Embryonic facial prominence (tissue), 1 donor: Measurements from ENCODE around the gene STK40.

Experiments
- DNase-seq: peaks from one replicate; pipeline ENCODE4 v3.0.0-alpha.2; 2016; ENCODE audit errors: extremely low spot score

The STK40 gene

GRCh38 chr1:36397378-36398230, 11.9 kb upstream of the STK40 start, which contains the start of gene LSM10:
Gene LSM10, minus strand, starts transcription at chr1:36397908. Its CDS starts 3,779 bp downstream, at chr1:36394129.
- DNase-seq: peak; percentile 80

GRCh38 chr1:36397083-36397377, 11.3 kb upstream of the STK40 start:
- no peak for DNase-seq

GRCh38 chr1:36396359-36396758, 10.6 kb upstream of the STK40 start:
- DNase-seq: no peak

DNA sequence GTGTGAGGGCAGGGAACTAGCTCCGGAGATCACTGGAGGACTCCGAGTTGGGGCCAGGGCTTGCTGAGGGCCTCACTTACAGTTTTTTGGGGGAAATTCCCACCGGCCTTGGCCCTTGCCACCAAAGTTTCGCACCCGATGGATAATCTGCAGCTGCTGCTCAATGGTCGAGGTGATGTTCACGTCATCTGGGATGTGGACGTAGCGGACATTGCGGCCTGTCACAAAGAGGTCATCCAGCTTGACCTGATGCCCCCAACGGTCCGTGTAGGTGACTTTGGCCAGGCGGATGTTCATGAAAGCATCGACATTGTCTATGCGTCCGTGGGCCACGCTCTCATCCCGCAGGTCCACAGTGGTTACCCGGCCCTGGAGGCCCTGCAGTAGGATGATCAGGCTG, 8.0 kb upstream of the STK40 start:
- no peak for DNase-seq

- DNase-seq: no peak
Observed at GRCh38 chr1:36392836-36393235, 7.1 kb upstream of the STK40 start.

- no peak for DNase-seq
Observed at GRCh38 chr1:36391271-36391670, 5.5 kb upstream of the STK40 start.

GRCh38 chr1:36390411-36390810, 4.7 kb upstream of the STK40 start:
- DNase-seq: no peak

- DNase-seq: no peak
Observed at GRCh38 chr1:36389999-36390398, 4.3 kb upstream of the STK40 start.

- no peak for DNase-seq
Observed at GRCh38 chr1:36389261-36389660, 3.5 kb upstream of the STK40 start.

- DNase-seq: no peak
Observed at GRCh38 chr1:36387141-36387949, 1.6 kb upstream of the STK40 start.

DNA sequence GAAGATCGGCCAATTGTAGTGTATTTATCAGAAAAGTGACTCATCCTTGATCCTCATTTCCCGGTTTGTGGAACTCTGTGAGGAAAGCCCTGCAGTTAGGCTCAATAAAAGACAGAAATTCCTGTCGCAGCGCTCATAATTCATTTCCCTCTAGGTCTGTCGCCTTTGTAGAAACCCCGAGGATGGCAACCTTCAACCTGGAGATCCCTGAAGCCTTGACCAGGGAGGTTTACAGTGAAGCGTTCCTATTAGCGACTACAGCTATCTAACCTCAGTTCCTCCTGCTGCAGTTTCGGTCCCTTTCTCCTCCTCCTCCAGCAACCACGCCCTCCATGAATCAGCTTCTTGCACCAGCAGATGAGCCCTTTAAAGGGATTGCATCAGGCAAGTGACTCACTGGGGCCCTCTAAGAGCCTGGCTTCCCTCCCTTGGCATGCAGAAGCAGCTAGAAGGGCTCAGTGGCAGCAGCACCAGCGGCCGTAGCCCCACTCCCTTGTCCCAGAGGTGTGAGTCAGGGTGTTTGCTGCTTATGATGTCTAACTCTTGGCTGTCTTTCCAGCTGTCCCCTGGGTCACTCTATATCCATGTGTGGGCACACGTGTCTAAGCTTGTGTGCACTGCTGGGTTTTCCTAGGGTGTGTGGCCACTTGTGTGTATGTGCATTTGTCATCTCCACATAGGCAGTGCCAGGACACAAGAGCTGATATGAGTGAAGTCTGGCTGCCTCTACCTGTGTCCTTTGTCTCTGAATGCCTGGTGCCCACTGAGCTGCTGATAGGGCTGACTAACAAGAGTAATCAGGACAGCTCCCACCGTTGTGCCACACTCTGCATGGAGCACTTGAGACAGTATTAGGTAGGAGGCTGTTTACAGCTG, 779 bp upstream of the STK40 start:
- peak; percentile 69 for DNase-seq

DNA sequence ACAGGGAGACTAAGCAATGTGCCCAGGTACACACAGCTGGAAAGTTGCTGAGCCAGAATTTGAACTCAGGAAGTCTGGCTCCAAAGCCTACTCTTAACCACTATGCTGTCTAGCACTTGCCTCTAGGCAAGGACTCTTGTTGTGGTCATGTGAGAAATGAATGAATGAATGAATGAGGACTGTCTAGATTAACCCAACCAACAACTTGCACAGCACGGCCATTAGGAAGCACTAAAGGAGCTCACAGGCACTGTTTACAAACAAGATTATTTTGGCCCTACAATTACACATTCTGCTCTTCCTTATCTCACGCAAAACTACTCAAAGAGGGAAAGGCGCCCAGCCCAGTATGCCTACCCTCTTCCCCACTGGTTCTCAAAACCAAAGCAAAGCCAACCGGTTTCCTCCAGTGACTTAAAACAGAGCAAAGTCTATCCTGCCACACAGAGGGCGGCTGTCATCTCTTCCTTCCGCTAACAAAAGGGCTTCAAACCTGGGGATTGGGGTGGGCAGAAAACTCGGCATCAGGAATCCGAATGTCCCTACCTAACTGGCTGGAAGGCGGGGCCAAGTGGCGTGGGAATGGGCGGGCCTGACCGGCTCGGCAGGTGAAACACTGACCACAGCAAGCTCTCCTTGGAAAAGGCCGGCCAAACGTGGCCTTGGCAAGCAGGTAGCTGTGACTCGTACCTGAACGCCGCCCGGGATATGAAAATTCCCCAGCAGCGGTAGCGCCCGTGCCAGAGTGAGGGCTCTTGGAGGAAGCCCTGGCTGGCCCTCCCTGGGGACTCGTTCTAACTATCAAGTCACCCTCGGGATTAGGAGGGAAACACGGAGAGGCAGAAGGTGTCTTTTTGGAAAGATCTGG, 948 bp downstream of the STK40 start:
- no peak for DNase-seq

DNA sequence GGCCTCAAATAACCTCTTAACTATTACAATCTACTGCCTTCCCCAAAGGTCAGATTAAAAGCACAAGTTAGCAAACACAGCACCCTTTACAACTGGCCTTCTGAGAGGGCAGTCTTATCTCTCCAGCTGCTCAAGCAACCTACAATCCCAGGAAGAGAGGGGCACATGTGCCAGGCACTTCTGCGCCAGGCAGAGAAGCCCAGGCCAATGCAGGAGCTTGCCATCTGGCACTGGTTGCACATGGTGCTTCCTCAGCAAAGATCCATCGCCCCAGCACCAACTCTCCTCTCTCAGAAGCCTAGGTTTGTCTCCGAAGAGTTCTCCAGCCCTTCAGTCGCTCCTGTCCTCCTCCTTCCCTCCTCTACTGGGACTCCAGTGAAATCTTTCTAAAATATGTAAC, 2.5 kb downstream of the STK40 start:
- no peak for DNase-seq

DNA sequence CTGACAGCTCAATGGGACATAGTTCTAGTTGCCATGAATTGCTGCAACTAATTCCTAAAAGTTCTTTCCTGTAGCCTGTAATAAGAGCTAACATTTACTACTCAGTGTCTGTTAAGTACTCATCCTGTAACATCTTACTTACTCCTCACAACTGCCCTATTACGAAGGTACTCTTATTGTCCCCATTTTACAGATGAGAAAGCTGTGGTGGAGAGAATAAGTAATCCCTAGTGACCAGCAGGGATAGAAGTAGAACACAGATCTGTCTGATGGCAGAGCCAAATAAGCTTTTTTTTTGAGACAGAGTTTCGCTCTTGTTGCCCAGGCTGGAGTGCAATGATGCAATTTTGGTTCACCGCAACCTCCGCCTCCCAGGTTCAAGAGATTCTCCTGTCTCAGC, 3.1 kb downstream of the STK40 start:
- DNase-seq: no peak

- no peak for DNase-seq
Observed at GRCh38 chr1:36382231-36382630, 3.5 kb downstream of the STK40 start.

DNA sequence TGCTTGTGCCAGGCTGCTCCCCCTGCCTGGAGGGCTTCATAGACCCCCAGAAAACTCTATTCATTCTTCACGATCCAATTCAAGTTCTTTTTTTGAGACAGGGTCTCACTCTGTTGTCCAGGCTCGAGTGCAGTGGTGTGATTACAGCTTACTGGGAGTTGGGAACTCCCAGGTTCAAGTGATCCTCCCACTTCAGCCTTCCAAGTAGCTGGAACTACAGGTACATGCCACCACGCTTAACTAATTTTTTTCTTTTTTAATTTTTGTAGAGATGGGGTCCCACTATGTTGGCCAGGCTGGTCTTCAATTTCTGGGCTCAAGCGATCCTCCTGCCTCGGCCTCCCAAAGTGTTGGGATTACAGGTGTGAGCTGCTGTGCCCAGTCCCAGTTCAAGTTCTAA, 4.3 kb downstream of the STK40 start:
- DNase-seq: no peak

DNA sequence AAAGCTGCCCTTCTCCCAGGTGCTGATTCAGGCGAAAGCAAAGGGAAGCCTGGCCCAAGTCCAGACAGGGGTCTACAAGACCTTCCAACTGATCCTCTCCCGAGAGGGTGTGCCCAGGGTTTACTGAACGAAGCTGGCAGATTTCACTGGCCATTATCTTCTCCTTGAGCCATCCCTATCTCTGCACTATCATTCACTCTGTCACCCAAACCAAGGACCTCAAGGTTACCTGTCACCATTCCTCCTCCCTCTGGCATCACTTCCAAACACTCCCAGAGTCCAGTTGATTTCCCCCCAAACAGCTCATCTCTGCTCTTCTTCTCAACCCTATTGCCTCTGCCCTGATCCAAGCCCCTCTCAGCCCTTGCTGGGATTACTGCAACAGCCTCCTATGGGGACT, 4.9 kb downstream of the STK40 start:
- DNase-seq: no peak

DNA sequence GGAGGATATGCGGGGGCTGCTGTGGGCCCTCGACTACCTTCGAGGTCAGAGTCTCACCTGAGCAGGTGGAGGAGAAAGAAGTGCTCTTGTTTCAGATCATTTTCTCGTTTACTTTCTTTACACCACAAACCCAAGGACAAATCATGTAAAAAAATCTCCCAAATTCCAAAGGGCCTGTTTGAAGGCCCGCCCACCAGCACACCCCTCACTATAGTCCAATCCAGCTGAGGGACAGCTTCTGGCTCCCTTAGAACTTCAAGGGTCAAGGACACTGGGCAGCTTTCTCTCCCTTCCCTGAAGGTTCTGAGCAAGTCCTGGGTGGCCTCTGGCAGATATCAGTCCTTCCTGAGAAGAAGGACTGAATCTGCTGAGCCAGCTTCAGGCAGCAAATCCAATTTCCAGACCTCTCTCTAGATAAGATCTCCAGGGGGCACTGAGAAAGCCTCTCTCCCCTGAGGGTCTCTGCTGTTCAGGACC, 5.5 kb downstream of the STK40 start:
- DNase-seq: no peak

- DNase-seq: no peak
Observed at GRCh38 chr1:36377791-36378492, 7.8 kb downstream of the STK40 start.

DNA sequence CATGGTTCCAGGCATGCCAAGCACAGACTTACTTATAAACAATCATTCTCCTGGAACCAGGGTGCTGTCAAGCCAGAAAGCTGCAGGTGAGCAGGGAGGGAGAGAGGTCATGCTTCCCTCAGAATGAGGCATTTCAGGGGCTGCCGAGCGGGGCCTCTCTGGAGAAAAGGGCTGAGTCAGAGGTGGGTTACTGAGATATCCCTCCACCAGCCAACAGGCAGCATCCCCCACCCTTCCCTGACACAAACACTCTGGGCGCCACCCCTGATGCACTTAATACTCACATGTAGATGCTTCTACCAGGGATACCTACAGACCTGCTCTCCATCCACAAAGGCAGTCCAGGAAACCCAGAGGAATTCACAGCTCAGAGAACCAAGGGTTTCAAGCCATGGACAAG, 13.1 kb downstream of the STK40 start:
- DNase-seq: no peak
